Limb (tissue), 2 donors: Measurements from ENCODE around the gene ZNF423.

Experiments
- DNase-seq, 2 donors: peaks; one replicate each; pipeline ENCODE4 v3.0.0-alpha.2; 2016; ENCODE audit errors: extremely low spot score in 2 of 2

ZNF423 gene

GRCh38 chr16:49786926-49787557 lies 68.9 kb downstream of the ZNF423 start:
- DNase-seq, result no peak

- no peak for DNase-seq
Measured at GRCh38 chr16:49785970-49786369, 69.9 kb downstream of the ZNF423 start.

- no peak for DNase-seq
Measured at GRCh38 chr16:49782405-49782804, 73.5 kb downstream of the ZNF423 start.

- DNase-seq, result no peak
Measured at GRCh38 chr16:49781401-49781800, 74.5 kb downstream of the ZNF423 start.

- DNase-seq, result no peak
Measured at GRCh38 chr16:49780433-49780832, 75.5 kb downstream of the ZNF423 start.

- DNase-seq, result no peak
Measured at GRCh38 chr16:49779979-49780378, 75.9 kb downstream of the ZNF423 start.

- no peak for DNase-seq
Measured at GRCh38 chr16:49778202-49778930, 77.5 kb downstream of the ZNF423 start.

GRCh38 chr16:49776734-49777133 lies 79.2 kb downstream of the ZNF423 start:
- DNase-seq, result no peak

GRCh38 chr16:49776085-49776595 lies 79.8 kb downstream of the ZNF423 start:
- peak in 1 of 2 donors; percentile 48 for DNase-seq

- DNase-seq, result no peak
Measured at GRCh38 chr16:49775581-49775980, 80.3 kb downstream of the ZNF423 start.

- no peak for DNase-seq
Measured at GRCh38 chr16:49775018-49775417, 80.9 kb downstream of the ZNF423 start.

- DNase-seq, result peak in 1 of 2 donors; percentile 51
Measured at GRCh38 chr16:49773534-49774475, 82.1 kb downstream of the ZNF423 start.

GRCh38 chr16:49767998-49768397 lies 87.9 kb downstream of the ZNF423 start:
- no peak for DNase-seq

GRCh38 chr16:49767414-49767813 lies 88.5 kb downstream of the ZNF423 start:
- DNase-seq, result no peak

- no peak for DNase-seq
Measured at GRCh38 chr16:49766225-49766624, 89.7 kb downstream of the ZNF423 start.

GRCh38 chr16:49763826-49764225 lies 92.1 kb downstream of the ZNF423 start:
- no peak for DNase-seq

GRCh38 chr16:49760815-49761214 lies 95.1 kb downstream of the ZNF423 start:
- no peak for DNase-seq

GRCh38 chr16:49757559-49758069 lies 98.3 kb downstream of the ZNF423 start:
- no peak for DNase-seq

- no peak for DNase-seq
Measured at GRCh38 chr16:49756775-49757558, 98.9 kb downstream of the ZNF423 start.

GRCh38 chr16:49755716-49756505 lies 100.0 kb downstream of the ZNF423 start:
- DNase-seq, result no peak
